GM21423 (cell line): Measurements from ENCODE around the gene ABCB4.
"Not testable (repeated sequence)": the region's sequence is repeated elsewhere in the genome, so short reads cannot be mapped to it uniquely, and the experiment has no call there.

Source experiments
- ATAC-seq: cut with Tn5 transposase; IDR thresholded peaks from one replicate; pipeline ENCODE4 v1.9.1; 2021; ENCODE audit warnings: mild to moderate bottlenecking, moderate library complexity; ENCODE audit not compliant: unreplicated experiment

The ABCB4 gene

DNA sequence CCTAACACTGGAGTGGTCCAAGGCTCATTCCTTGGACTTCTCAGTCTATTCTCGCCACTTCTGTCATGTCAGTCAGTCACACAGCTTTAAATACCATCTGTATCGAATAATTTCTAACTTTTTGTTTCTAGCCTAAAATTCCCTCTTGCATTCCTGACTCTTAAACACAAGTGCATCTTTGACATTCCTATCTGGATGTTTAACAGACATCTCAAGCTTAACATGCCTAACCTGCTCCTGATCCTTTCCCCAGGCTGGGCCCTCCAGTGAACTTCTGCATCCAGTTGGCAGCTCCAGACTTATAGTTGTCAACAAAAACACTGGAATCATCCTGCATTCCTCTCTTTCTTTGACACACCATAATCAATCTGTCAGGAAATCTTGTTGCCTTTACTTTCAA is 4.5 kb upstream of the ABCB4 start:
- no peak for ATAC-seq

DNA sequence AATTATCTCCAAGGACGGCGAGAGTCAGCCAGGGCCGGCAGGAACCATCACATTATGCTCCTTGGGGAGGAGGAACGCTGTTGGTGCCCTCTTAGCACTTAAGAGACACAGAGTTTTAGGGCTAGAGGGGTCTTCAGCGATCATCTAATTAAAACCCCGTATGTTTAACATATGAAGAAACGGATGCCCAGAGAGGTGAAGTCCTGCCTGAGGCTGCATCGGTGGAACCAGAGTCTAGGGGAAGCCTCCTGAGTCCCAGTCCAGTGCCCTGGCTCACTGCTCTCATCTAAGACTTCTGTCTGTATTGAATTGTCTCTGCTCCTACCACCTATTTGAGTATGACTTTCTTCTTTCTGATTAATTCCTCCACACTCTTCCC is 688 bp upstream of the ABCB4 start:
- ATAC-seq: no peak

DNA sequence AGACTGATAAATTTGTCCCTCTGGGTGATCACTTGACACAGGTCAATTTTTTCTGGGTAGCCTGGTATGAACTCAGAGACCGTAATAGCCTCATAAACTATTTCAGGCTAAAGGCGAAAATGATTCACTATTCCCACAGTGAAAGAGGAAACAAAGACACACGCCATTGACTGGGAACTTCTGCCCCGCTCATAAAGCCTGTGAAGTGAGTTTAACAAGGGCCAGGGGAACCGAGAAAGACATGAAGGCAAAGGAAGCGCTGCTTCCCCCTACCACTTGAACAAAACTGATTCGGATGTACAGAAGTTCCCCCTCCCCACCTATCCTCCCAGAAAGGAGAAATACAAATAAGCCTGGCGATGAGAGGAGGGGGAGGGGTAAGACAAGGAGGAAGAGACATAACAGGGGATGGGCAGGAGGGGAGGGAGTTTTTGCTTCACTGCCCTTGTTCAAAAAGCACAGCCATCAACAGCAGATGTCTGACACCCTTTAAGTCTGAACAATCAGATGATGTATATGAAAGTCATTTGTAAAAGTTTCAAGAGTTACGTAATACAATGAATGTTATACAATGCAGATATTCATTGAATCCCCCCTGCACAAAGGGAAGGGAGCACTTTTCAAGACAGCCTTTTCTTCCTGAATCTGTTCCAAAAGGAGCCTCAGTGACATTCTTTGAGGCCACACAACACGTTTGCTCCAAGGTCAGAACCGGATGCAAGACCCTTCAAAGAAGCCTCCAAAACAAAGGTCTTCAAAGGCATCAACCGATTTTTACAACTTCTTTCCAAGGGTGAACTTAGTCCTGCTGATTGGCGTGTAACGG is 734 bp downstream of the ABCB4 start:
- ATAC-seq: peak; percentile 70

DNA sequence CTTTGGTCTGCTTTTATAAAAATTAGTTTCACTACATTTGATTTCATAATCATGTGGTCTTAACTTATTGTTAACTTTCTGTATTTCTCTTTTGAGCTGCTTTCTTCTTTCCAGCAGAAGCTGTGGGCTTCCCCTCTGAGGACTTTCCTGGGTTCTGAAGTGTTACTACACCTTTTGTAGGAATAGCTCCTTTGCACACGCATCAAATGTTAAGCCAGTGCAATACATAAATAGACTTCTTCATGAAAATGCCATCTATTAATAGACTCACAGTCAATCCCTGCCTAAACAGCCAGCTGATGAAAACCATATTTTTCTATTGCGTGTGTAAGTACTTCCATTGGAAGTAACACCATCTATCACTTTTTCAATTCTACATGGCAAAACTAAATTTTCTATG is 1.5 kb downstream of the ABCB4 start:
- peak; percentile 0 for ATAC-seq

DNA sequence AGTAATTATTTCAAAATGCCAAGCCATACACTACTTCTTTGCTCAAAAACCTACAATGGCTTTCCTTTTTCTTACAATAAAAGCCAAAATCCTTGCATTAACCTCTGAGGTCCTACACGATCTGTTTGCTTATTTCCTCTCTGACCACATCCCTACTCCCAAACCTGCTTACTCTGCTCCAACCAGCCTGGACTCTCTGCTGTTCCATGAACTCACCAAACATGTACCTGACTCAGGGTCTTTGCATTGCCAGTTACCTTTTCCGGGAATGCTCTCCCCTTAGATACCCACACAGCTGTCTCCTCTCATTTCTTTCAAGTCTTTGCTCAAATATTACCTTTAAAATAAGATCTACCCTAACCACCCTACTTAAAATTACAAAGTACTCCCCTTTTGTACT is 2.3 kb downstream of the ABCB4 start:
- ATAC-seq: no peak

DNA sequence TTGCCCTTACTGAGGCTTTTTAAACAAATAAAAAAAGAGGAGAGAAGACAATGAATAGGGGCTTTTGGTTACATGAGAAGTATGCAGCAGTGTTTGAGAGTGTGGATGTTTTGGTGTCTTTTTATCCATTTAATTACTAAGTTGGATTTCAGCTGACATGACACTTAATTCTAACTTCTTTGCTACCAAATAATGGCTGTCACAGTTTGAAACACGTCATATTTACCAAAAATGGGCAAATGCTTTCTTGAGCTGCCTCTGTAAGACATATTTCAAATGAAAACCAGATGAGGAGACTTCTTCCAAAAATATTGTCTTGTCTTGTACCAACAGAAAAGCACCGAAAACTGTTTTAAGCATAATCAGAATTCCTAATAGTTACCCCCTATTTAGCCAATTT is 4.0 kb downstream of the ABCB4 start:
- no peak for ATAC-seq

DNA sequence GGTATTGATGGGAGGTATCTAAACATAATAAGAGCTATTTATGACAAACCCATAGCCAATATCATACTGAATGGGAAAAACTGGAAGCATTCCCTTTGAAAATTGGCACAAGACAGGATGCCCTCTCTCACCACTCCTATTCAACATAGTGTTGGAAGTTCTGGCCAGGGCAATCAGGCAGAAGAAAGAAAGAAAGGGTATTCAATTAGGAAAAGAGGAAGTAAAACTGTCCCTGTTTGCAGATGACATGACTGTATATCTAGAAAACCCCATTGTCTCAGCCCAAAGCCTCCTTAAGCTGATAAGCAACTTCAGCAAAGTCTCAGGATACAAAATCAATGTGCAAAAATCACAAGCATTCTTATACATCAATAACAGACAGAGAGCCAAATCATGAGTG is 6.3 kb downstream of the ABCB4 start:
- ATAC-seq: not testable (repeated sequence)

DNA sequence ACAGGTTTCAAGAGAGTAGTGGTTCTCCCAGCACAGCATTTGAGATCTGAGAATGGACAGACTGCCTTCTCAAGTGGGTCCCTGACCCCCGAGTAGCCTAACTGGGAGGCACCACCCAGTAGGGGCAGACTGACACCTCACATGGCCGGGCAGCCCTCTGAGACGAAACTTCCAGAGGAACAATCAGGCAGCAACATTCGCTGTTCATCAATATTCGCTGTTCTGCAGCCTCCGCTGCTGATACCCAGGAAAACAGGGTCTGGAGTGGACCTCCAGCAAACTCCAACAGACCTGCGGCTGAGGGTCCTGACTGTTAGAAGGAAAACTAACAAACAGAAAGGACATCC is 10.0 kb downstream of the ABCB4 start:
- not testable (repeated sequence) for ATAC-seq

DNA sequence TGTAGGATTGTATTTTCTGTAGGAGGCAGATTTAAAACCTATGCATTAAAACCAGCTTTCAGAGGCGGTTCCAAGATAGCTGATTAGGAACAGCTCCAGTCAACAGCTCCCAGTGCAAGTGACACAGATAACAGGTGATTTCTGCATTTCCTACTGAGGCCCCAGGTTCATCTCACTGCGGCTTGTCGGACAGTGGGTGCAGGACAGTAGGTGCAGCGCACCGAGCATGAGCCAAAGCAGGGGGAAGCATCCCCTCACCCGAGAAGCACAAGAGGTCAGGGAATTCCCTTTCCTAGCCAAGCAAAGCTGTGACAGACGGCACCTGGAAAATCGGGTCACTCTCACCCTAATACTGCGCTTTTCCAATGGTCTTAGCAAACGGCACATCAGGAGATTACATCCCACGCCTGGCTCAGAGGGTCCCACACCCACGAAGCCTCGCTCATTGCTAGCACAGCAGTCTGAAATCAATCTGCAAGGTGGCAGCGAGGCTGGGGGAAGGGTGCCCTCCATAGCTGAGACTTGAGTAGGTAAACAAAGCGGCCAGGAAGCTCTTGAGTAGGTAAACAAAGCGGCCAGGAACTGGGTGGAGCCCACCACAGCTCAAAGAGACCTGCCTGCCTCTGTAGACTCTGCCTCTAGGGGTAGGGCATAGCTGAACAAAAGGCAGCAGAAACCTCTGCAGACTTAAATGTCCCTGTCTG is 10.5 kb downstream of the ABCB4 start:
- ATAC-seq: not testable (repeated sequence)

DNA sequence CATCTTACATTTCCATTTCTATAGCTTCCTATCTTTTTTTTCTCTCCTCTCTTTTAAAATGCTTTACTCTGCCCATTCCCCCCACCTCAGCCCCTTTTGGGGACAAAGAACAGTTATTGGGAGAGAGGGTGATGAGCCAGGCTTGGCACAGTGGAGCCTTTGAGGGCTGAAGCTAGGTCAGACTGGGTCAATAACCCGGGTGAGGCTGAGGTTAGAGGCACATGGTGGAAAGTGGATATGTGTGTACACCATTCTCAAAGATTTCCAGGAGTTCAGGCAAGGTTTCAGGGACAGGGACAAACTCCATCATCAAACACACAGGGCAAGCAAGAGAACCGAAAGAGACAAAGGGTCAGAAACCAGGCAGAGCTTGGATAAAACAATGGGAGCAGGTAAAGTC is 11.5 kb downstream of the ABCB4 start:
- no peak for ATAC-seq

DNA sequence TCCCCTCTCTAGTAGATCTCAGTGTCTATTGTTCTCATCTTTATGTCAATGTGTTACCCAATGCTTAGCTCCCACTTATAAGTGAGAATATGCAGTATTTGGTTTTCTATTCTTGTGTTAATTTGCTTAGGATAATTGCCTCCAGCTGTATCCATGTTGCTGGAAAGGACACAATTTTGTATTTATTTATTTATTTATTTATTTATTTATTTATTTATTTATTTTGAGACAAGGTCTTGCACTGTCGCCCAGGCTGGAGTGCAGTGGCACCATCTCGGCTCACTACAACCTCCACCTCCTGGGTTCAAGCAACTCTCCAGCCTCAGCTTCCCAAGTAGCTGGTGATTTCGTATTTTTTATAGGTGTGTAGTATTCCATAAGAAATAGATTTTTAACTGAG is 15.0 kb downstream of the ABCB4 start:
- not testable (repeated sequence) for ATAC-seq

DNA sequence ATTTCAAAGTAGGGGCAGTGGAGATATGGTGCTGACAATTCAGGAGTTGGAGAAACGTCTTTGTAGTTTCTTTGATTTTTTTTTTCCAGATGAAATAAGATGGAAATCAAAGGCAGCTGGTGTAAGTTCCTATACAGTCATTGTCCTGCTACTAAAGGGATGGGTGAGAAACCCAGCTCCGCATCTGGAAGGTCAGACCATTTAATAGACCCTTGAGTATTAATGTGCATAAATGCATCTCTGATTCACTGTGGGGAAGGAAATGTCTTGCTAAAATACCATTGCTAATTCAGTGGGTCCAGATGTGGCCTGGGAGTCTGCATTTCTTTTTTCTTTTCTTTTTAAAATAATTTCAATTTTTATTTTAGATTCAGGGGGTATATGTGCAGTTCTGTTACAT is 15.5 kb downstream of the ABCB4 start:
- ATAC-seq: no peak

DNA sequence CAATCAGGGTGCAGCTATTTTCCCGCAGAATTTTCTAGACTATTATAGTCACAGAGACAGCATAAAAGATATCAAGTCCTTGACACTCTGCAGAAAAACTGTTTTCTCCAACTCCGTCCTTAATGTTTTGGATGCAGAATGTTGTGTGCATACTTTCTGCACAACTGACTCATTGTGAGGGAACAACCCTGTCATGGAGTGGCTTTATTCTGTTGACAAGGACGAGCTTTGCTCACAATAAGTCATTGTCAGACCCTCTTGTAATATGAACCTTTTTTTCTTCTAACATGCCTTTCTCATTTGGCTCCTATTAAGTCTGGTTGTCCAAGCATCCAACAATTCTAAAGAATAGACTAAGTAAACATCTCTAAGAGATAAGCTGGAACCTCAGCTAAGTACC is 17.3 kb downstream of the ABCB4 start:
- no peak for ATAC-seq

DNA sequence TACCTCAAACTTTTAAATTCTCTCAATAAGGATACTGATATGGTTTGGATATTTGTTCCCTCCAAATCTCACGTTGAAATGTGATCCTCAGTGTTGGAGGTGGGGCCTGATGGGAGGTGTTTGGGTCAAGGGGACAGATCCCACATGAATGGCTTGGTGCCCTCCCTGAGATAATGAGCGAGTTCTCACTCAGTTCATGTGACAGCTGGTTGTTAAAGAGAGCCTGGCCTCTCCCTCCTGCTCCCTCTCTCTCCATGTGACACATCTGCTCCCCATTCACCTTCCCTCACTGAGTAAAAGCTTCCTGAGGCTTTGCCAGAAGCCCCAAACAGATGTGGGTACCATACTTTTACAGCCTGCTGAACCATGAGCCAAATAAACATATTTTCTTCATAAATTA is 19.2 kb downstream of the ABCB4 start:
- no peak for ATAC-seq

DNA sequence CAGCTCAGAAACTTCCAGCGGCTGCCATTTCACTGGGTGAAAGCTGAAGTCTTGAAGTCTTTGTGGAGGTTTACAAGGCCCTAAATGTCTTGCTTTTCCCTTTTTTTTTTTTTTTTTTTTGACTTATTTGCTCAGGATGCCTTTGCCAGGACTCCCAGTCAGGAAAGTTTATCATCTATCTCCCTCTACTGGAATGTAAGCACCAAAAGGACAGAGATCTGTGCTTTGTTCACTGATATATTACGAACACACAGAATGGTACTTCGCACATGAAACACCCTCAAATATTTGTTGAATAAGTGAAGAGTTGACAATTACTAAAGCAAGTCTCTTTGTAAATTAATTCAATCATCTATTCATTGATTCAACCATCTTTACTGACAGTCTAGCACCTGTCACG is 23.2 kb downstream of the ABCB4 start:
- no peak for ATAC-seq

DNA sequence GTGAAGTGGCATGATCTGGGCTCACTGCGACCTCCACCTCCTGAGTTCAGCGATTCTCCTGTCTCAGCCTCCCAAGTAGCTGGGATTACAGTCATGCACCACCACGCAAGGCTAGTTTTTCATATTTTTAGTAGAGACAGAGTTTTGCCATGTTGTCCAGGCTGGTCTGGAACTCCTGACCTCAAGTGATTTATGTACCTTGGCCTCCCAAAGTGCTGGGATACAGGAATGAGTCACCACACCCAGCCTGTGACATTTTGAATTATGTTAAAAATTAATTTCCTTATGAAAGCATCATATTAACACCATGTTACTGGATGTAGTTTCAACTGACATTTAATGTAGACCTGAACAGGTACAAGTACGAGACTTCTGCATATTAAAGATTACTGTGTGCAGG is 24.3 kb downstream of the ABCB4 start:
- no peak for ATAC-seq

DNA sequence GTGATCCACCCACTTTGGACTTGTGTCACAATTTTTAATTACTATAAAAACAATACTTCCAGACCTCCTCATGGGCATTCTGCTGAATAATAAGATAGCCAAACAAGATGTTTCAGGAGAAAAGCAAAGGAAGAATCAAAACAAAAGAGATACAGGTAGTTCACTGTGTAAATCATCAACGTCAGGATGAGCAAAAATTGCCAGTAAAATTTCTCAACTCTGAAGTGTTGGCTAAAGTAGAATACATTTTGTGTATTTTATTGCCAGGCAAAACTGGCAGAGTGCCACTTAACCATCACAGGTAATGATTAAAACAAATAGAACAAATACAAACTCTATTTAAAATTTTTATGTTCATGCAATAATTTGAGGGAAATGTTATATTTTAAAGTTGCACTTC is 24.8 kb downstream of the ABCB4 start:
- no peak for ATAC-seq

DNA sequence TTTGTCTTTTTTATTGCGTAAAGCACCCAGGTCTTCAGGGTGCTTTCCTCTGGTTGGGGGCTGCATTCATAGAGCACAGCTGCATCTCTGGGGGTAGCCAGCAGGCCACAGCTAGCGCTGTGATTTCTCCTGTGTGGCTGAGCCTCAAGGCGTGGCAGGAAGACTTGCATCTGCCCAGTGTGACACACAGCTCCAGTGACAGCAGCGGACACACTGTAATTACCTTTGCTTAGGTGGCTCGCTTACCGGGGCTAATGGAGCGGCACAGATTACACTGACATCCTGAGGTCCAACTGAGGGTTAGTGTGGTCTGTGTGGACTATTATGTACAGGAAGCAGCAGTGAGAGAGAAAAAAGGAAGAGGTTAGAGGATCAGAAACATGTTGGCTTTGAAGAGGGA is 27.1 kb downstream of the ABCB4 start:
- ATAC-seq: no peak

DNA sequence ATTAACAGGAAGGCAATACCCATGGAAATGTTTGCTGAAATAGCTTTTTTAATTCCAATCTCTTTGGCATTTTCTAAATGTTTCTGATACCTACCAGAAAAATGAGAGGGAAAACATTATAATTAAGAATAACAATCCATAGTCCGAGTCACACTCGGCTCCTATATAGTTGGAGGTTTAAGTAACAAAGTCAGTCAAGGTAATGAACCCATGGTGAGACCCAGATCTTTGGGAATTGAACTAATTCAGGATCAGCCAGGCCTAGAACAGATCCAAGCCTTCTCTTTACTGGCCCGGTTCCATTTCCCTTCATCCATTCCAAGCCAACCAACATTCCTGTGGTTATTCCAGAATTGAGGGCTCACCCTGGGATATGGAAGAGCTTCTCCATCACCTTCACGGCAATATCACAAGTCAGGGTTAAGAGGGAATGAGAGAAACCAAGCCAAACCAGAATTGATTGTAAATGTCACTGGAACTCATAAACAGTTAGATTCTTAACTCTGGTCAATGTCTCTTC is 28.3 kb downstream of the ABCB4 start:
- no peak for ATAC-seq

DNA sequence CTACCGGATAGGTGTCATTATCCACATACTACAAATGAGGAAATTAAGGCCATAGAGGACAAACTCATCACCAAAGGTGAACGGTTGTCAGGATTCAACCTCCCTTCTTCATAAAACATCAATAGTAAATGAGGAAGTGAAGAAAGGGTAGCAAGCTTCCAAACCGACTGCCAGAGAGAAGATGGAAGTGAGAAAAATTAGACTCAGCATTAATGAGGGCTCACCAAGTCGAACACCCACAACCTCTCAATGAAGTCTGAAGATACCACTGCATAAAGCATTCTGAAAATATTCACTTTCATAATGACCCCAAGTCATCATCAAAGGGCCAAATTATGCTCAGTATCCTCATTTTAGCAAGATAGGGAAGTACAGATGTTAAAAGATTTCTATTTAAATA is 29.6 kb downstream of the ABCB4 start:
- peak; percentile 95 for ATAC-seq

DNA sequence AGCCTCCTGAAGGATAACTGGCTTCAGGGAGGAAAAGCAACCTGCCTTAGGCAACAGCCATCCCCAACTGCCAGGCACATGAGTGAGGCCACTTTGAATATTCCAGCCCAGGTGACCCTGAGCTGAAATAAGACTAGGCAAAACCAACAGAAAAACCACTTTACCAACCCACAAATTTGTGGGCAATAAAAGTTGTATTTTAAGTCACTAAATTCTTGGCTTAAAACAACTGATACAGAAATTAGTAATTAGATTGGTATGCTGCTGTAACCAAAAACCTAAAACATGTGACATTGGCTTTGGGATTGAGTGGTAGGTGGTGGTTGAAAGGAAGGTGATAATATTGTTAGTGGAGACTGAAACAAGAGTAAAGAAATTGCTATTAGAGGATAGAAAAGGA is 39.9 kb downstream of the ABCB4 start:
- ATAC-seq: no peak

DNA sequence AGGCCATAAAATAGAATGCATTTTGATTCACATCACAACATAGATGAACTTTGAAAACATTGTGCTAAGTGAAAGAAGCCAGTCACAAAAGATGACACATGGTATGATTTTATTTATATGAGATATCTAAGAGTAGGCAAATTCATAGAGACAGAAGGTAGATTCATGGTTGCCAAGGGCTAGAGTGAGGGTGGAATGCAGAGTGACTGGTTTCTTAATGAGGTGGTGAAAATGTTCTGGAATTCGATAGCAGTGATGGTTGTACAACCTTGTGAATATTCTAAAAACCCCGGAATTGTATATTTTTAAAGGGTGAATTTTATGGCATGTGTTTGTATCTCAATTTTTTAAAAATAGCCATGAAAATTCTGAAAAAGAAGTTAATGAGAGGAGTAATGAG is 42.9 kb downstream of the ABCB4 start:
- no peak for ATAC-seq
